OCI-LY7 (cell line): ENCODE measurements around the gene SLC25A6.

Source experiments
- CTCF ChIP-seq: fragments of 200-600 bp; sonication (generic); conservative IDR thresholded peaks from 2 replicates; pipeline ENCODE4 v1.5.1; 2014; ENCODE audit warnings: mild to moderate bottlenecking, antibody characterized with exemption, low read length, moderate library complexity, mixed read lengths
- EZH2phosphoT487 ChIP-seq: fragments of 200-600 bp; sonication (generic); IDR thresholded peaks from 2 replicates; pipeline ENCODE4 v1.6.1; 2018; ENCODE audit warnings: low read depth, borderline replicate concordance, mild to moderate bottlenecking, mixed run types, antibody characterized with exemption, low read length, moderate library complexity, mixed read lengths

GRCh38 chrX:1354036-1355019 lies 37.6 kb downstream of the SLC25A6 start:
- no peak for TF ChIP-seq CTCF
- no peak for TF ChIP-seq EZH2phosphoT487
